Muscle of leg (tissue), 11 donors: Measurements from ENCODE around the gene ENPP6. TPM values are rescaled to one million over a fixed set of nuclear protein-coding genes. Genes with fewer than 3 reads are reported as not detected.

ENCODE experiments used
- DNase-seq: peaks from one replicate; pipeline ENCODE4 v3.0.0; 2013
- H3K27ac ChIP-seq: one replicate; pipeline ENCODE4 v1.5.1; 2013; ENCODE audit warnings: mild to moderate bottlenecking, low read length, control low read depth
- H3K27me3 ChIP-seq: one replicate; pipeline ENCODE4 v1.6.1; 2013; ENCODE audit warnings: low read length; ENCODE audit not compliant: control insufficient read depth, insufficient read depth
- H3K36me3 ChIP-seq: one replicate; pipeline ENCODE4 v1.6.1; 2013; ENCODE audit warnings: low read length; ENCODE audit not compliant: control insufficient read depth, insufficient read depth
- H3K4me1 ChIP-seq: one replicate; pipeline ENCODE4 v1.6.1; 2013; ENCODE audit warnings: low read length; ENCODE audit not compliant: control insufficient read depth, insufficient read depth
- H3K4me3 ChIP-seq: one replicate; pipeline ENCODE4 v1.5.1; 2013; ENCODE audit warnings: low read length, control low read depth
- H3K9me3 ChIP-seq: replicated peaks from 2 replicates; pipeline ENCODE4 v1.6.1; 2013; ENCODE audit warnings: low read depth, low read length; ENCODE audit not compliant: control insufficient read depth
- WGBS: methylation state at CpG from one replicate; pipeline ENCODE4 v1.1.5; 2013; ENCODE audit warnings: missing lambda C conversion rate; ENCODE audit not compliant: insufficient coverage; 5-methylcytosine and 5-hydroxymethylcytosine counted together
- polyA plus RNA-seq, 8 donors: library from polyadenylated mRNA; unstranded; fragments of 120-200 nt; gene quantifications; one replicate each; pipeline versions ENCODE4 v1.2.1 to v1.2.3, GENCODE V29; 2013; ENCODE audit warnings: inconsistent platforms in 1 of 8, low replicate concordance in 1 of 8; ENCODE audit not compliant: insufficient read length in 8 of 8, insufficient read depth in 1 of 8
- total RNA-seq: library from RNA; stranded (reverse); fragments of 120-200 nt; gene quantifications from one replicate; pipeline ENCODE4 v1.2.4, GENCODE V29; 2013

Gene ENPP6
- total and polyA plus RNA-seq, 9 donors, result 8.1 to 30.5 (median 15.9) TPM

DNA sequence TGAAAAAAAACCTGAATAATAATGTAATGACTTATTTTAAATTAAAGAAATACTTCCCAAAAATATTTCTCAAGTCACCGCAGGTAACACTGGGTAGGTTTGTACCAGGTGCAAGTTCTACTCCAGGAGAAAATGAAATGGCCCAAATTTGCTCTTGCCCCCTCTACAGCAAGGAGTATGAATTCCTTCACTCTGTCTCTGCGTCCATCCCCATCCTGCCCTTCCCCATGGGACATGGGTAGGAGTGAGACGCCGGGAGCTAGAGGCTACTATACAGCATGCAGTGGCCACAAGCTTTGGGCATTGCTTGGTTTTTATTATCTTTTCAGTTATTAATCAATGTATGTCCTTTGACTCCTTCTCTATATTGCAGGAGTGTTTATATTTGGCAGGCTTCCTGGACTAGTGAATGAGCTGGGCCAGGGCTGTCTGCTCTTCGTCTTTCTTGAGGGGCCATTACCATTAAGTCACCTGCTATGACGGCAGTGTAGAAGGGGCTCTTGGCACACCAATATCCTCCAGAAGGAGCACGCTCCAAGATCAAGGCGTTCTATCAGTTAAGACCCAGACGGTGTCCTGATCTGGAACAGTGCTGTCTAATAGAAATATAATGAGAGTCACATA, 149.6 kb downstream of the ENPP6 start:
- Histone ChIP-seq H3K27me3 (no peaks in the 10 kb centered on the region), H3K4me3 (no peak overlapping the region), H3K4me1 (no peaks in the 10 kb centered on the region), H3K27ac (no peak overlapping the region), H3K36me3 (no peaks in the 10 kb centered on the region), H3K9me3 (peaks cover 4% of the 10 kb centered on the region)
- no peak for DNase-seq
- 21% methylated on average over 2 of the region's 9 CpGs for WGBS

DNA sequence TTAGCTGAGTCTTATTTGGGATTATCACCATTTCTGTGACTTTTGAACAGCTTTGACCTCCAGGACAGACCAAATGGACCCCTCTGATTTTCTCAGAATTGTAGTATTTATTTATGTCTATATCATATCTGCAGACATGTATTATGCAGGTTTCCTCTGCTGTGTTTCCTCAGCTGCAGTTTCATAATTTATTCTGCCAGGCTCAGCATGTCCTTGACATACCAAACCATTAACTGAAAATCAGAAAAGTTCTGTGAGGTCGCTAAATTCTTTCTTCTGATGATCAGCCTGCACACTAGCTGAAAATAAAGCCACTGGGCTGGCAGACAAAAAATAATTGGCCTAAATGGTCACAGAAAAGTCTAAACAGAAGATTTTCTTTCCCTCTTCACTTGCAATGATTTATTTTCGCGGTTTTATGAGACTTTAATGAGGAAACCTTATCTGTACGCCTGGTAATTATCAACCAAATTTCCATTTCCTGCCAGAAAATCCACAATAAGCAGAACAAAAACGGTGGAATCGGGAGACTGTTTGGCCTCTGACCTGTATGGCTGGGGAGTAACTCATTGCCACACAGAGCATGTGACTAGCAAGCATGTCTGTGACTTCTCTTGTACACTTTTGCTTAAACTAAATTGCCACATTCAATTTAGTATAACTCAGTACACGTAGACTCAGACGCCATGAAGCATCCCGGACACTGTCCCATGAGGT, 150.9 kb downstream of the ENPP6 start:
- Histone ChIP-seq H3K27me3 (no peaks in the 10 kb centered on the region), H3K27ac (no peak overlapping the region), H3K4me1 (no peaks in the 10 kb centered on the region), H3K9me3 (no peaks in the 10 kb centered on the region), H3K4me3 (no peak overlapping the region), H3K36me3 (no peaks in the 10 kb centered on the region)
- WGBS, result no CpG with 5 or more reads among the region's 9 CpGs
- DNase-seq, result no peak

DNA sequence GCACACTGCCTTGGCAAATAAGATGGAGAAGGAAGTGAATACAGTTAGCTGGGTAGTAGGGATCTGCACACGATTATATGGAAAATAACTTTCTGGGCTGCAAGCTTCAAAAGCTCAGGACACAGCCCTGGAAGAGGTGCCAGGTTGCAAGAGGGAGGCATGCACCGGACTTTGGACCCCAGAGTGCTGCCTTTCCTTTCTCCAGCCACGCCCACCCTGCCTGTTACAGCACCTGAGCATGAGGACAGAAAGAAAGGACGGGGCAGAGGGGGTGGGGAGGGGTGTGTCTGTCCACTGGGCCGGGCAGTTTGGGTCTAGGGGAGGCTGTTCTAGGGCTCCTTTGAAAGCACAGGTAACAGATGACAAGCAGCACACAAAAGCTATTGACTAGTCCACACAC, 152.8 kb downstream of the ENPP6 start:
- no peak overlapping the region for H3K27ac ChIP-seq
- H3K36me3 ChIP-seq, result no peaks in the 10 kb centered on the region
- H3K27me3 ChIP-seq, result no peaks in the 10 kb centered on the region
- no peaks in the 10 kb centered on the region for H3K9me3 ChIP-seq
- WGBS, result 75% methylated on average over 4 of the region's 5 CpGs
- no peak for DNase-seq
- no peaks in the 10 kb centered on the region for H3K4me1 ChIP-seq
- no peak overlapping the region for H3K4me3 ChIP-seq

DNA sequence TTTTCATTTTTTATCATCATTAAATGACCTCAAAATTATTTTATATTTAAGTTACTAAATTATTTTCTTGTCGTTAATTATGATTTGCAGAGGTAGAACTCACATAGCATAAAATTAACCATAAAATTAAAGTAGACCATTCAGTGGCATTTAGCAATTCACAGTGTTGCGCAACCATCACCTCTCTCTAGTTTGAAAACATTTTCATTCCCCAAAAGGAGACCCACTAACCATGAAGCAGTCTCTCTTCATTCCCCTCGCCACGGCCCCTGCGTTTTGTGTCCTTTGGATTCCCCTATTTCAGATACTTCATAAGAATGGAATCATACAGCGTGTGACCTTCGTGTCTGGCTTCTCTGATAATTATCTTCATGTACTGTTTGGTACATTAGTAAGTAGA, 154.9 kb downstream of the ENPP6 start:
- Histone ChIP-seq H3K4me1 (no peaks in the 10 kb centered on the region), H3K27me3 (no peaks in the 10 kb centered on the region), H3K4me3 (no peak overlapping the region), H3K9me3 (no peaks in the 10 kb centered on the region), H3K36me3 (no peaks in the 10 kb centered on the region), H3K27ac (no peak overlapping the region)
- no peak for DNase-seq
- WGBS, result 84% methylated on average over 2 of the region's 7 CpGs

DNA sequence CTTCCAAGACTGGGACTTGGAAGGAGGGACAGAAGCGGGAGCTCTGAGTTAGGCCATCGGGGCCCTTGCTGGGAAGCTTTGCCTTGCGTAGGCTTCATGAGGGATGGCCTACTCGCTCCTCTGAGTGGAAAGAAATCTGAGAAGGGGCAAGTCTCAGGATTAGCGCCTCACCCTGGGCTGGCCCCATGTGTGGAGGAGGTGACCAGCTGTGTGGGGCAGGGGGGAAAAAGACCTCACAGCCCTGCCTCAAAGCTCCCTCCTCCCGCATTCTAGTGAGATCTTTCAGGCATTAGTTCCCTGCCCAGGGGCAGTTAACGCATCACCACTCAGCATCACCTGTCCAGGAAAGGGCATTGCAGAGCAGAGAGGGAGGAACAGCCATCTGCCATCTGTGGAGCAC, 156.1 kb downstream of the ENPP6 start:
- Histone ChIP-seq H3K9me3 (no peaks in the 10 kb centered on the region), H3K4me3 (no peak overlapping the region), H3K27ac (no peak overlapping the region), H3K4me1 (no peaks in the 10 kb centered on the region), H3K27me3 (no peaks in the 10 kb centered on the region), H3K36me3 (no peaks in the 10 kb centered on the region)
- DNase-seq, result no peak
- WGBS, result no CpG with 5 or more reads among the region's 7 CpGs

DNA sequence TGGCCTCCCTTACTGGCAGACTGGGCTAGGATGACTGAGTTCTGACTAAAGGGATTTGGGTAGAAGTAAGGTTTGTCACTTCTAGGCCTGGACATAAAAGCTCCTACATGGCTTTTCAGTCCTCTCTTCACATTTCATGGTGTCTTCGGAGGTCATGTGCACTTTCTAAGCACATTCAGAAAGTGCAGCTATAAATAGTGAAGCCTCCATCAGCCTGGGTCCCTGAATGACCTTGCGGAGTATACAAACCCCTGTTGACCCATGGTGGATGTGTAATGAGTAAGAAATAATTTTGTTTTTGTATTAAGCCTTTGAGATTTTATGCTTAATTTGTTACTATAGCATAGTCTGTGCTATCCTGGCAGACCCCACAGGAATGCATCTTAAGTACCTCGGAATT, 158.6 kb downstream of the ENPP6 start:
- no peak for DNase-seq
- H3K27me3 ChIP-seq, result no peaks in the 10 kb centered on the region
- no peaks in the 10 kb centered on the region for H3K36me3 ChIP-seq
- H3K4me1 ChIP-seq, result no peaks in the 10 kb centered on the region
- no peaks in the 10 kb centered on the region for H3K9me3 ChIP-seq
- no peak overlapping the region for H3K27ac ChIP-seq
- 100% methylated on average over 1 of the region's 3 CpGs for WGBS
- no peak overlapping the region for H3K4me3 ChIP-seq

DNA sequence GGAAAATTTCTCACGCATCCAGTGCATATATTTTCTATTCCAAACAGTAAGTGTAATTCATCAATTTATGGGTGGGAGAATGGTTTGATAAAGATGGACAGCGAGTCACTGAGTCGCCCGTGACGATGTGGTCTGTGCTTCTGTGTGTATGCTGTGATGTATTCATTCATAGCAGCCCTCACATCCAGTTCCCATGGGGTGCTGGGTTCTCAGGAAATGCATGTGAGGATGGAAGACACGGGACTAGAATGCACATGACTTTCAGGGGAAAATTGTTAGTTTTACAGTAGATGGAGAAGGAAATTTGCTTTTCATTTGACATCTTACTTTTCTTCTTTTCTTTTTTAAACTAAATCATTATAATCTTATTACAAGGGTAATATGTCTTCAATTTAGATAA, 159.6 kb downstream of the ENPP6 start:
- Histone ChIP-seq H3K27ac (no peak overlapping the region), H3K36me3 (no peaks in the 10 kb centered on the region), H3K27me3 (no peaks in the 10 kb centered on the region), H3K4me3 (no peak overlapping the region), H3K4me1 (no peaks in the 10 kb centered on the region), H3K9me3 (no peaks in the 10 kb centered on the region)
- DNase-seq, result peak; percentile 51
- no CpG with 5 or more reads among the region's 6 CpGs for WGBS

DNA sequence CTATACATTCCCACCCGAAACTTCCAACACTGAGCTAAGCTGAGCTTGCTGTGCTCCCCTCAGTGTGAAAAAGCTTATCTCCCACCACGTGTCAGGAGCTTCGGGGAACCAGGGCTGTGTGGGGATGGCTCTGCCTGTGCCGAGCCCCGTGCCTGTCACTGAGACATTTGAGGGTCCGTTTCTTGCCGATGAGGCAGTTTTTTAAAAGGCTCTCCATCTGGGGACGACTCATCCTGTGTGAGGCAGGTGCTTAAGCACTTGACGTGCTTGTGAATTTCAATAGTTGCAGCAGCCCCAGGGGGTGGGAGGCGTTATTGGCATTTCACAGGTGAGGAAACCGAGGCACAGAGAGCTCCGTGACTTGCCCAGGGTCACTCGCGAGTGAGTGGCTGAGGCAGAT, 160.8 kb downstream of the ENPP6 start:
- Histone ChIP-seq H3K4me3 (no peak overlapping the region), H3K27me3 (no peaks in the 10 kb centered on the region), H3K27ac (no peak overlapping the region), H3K36me3 (no peaks in the 10 kb centered on the region), H3K9me3 (no peaks in the 10 kb centered on the region), H3K4me1 (no peaks in the 10 kb centered on the region)
- WGBS, result 83% methylated on average over 14 of the region's 14 CpGs
- no peak for DNase-seq

DNA sequence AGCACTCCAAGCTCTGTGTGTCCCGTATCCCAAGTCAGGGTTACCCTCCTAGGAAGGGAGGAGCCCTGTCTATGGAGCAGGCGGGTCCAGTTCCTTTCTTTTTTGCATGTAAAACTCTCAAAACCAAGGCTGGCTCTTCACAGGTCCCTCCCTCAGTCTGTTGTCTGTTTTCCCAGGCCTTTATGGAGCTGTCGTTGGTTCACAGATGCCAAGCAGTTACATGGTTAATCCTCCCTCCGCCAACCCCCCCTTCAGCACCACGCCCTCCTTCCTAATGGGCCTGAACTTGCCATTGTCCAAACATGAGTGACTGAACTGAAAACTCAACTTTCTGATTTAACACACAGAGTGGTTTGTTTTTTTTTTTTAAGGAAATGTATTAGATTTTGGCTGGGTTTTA, 164.2 kb downstream of the ENPP6 start:
- 66% methylated on average over 3 of the region's 5 CpGs for WGBS
- Histone ChIP-seq H3K9me3 (no peaks in the 10 kb centered on the region), H3K27me3 (no peaks in the 10 kb centered on the region), H3K36me3 (no peaks in the 10 kb centered on the region), H3K4me1 (no peaks in the 10 kb centered on the region), H3K27ac (no peak overlapping the region), H3K4me3 (no peak overlapping the region)
- no peak for DNase-seq

DNA sequence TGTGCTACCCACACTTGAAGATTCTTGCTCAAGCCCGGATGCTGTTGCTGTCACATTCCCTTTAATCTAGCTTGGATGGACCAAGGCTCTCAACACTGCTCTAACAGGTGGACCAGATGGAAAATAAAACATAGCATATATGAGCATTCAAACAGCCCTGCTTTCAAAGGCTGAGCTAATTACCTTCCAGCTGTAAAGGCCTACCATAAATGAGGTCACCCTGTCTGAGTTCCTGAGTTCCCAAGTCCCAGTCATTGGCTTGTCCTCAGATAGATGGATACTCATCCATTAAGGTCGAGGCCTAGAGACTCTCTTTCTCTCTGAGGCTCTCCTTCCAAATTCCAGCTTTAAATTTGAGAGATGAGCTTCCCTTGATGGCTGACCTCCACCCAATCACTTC, 165.1 kb downstream of the ENPP6 start:
- H3K36me3 ChIP-seq, result no peaks in the 10 kb centered on the region
- no peak for DNase-seq
- no peaks in the 10 kb centered on the region for H3K4me1 ChIP-seq
- no peak overlapping the region for H3K27ac ChIP-seq
- no peak overlapping the region for H3K4me3 ChIP-seq
- 66% methylated on average over 2 of the region's 2 CpGs for WGBS
- H3K9me3 ChIP-seq, result no peaks in the 10 kb centered on the region
- no peaks in the 10 kb centered on the region for H3K27me3 ChIP-seq
